HepG2 (cell line): ENCODE results near the gene RPS14. TPM values are rescaled to one million over a fixed set of nuclear protein-coding genes. Genes with fewer than 3 reads are reported as not detected.

Source experiments
- CC2D1A ChIP-seq: sonication (generic); formaldehyde crosslinking; IDR thresholded peaks from 2 replicates; pipeline ENCODE4 v1.8.1; 2023; ENCODE audit warnings: mild to moderate bottlenecking, missing genetic modification reagents
- CENPX ChIP-seq: sonication (generic); formaldehyde crosslinking; IDR thresholded peaks from 2 replicates; pipeline ENCODE4 v1.9.0; 2021; ENCODE audit warnings: mild to moderate bottlenecking, missing genetic modification reagents, moderate library complexity
- FOXA1 ChIP-seq, 2 experiments: fragments of 450-650 bp in 1 of 2; sonication (generic) in 1 of 2; formaldehyde crosslinking in 1 of 2; IDR thresholded peaks; 2 replicates each; pipeline versions ENCODE4 v1.4.0 to v1.6.1; 2016 to 2020; ENCODE audit warnings: missing genetic modification reagents in 1 of 2
- HDAC2 ChIP-seq: sonication (generic); formaldehyde crosslinking; IDR thresholded peaks from 2 replicates; pipeline ENCODE4 v1.4.0; 2020; ENCODE audit warnings: missing genetic modification reagents
- HOMEZ ChIP-seq: IDR thresholded peaks from 2 replicates; pipeline ENCODE4 v1.6.1; 2016; ENCODE audit warnings: low read depth
- POLR2A ChIP-seq, 2 experiments: IDR thresholded peaks; 2 replicates each; pipeline ENCODE4 v1.6.1; 2011; ENCODE audit warnings: low read depth in 2 of 2, low read length in 2 of 2, mild to moderate bottlenecking in 1 of 2, moderate library complexity in 1 of 2; ENCODE audit not compliant: insufficient read depth in 1 of 2
- SP2 ChIP-seq: sonication (generic); formaldehyde crosslinking; IDR thresholded peaks from 2 replicates; pipeline ENCODE4 v1.5.1; 2020; ENCODE audit warnings: mild to moderate bottlenecking, missing genetic modification reagents
- SYNCRIP ChIP-seq: fragments of 200-400 bp; formaldehyde crosslinking; IDR thresholded peaks from 2 replicates; pipeline ENCODE4 v1.6.1; 2018; ENCODE audit warnings: mild to moderate bottlenecking, low read depth, low read length; ENCODE audit not compliant: insufficient read depth
- ZNF124 ChIP-seq: sonication (generic); formaldehyde crosslinking; IDR thresholded peaks from 2 replicates; pipeline ENCODE4 v1.4.0; 2020; ENCODE audit warnings: missing genetic modification reagents
- ZNF335 ChIP-seq: sonication (generic); formaldehyde crosslinking; IDR thresholded peaks from 2 replicates; pipeline ENCODE4 v1.4.0; 2020; ENCODE audit warnings: missing genetic modification reagents
- ZNF33B ChIP-seq: sonication (generic); formaldehyde crosslinking; IDR thresholded peaks from 2 replicates; pipeline ENCODE4 v1.5.1; 2020; ENCODE audit warnings: mild to moderate bottlenecking, missing genetic modification reagents
- ZNF607 ChIP-seq: sonication (generic); formaldehyde crosslinking; IDR thresholded peaks from 2 replicates; pipeline ENCODE4 v1.5.1; 2020; ENCODE audit warnings: missing genetic modification reagents, mild to moderate bottlenecking, borderline replicate concordance
- ZNF781 ChIP-seq: sonication (generic); formaldehyde crosslinking; IDR thresholded peaks from 2 replicates; pipeline ENCODE4 v1.5.1; 2020; ENCODE audit warnings: borderline replicate concordance, mild to moderate bottlenecking, missing genetic modification reagents; ENCODE audit errors: not compliant biosample characterization
- ZNF879 ChIP-seq: sonication (generic); formaldehyde crosslinking; IDR thresholded peaks from 2 replicates; pipeline ENCODE4 v1.8.1; 2023; ENCODE audit warnings: missing genetic modification reagents
- polyA plus RNA-seq, 8 experiments: library from polyadenylated mRNA; depleted of rRNA in 3 of 8; stranded (reverse) in 7 of 8; unstranded in 1 of 8; fragments of >200 nt; fragmentation: Illumina TruSeq in 4 of 8; extraction: Trizol in 4 of 8; gene quantifications; 2 replicates each; pipeline versions ENCODE4 v1.2.1 to v1.2.3, GENCODE V29; 2011 to 2016; ENCODE audit warnings: low read depth in 4 of 8, missing spikeins in 1 of 8, mixed read lengths in 1 of 8; ENCODE audit not compliant: insufficient read depth in 1 of 8
- total RNA-seq, 5 experiments: library from RNA; depleted of rRNA; stranded (reverse); fragments of >200 nt; fragmentation: Illumina TruSeq; extraction: Trizol; gene quantifications; 2 replicates each; pipeline ENCODE4 v1.2.3, GENCODE V29; 2016; ENCODE audit warnings: low read depth in 1 of 5
- TF ChIP-seq, protein P1 (sequence below): sonication (generic); formaldehyde crosslinking; IDR thresholded peaks from 2 replicates; pipeline ENCODE4 v1.5.1; 2020; ENCODE audit warnings: mild to moderate bottlenecking, missing genetic modification reagents, moderate library complexity
- TF ChIP-seq, protein P2 (sequence below): sonication (generic); formaldehyde crosslinking; IDR thresholded peaks from 2 replicates; pipeline ENCODE4 v1.5.1; 2020; ENCODE audit warnings: missing genetic modification reagents, mild to moderate bottlenecking, borderline replicate concordance
- TF ChIP-seq, protein P3 (sequence below): sonication (generic); formaldehyde crosslinking; IDR thresholded peaks from 2 replicates; pipeline ENCODE4 v1.9.0; 2021; ENCODE audit warnings: missing genetic modification reagents, borderline replicate concordance
- TF ChIP-seq, protein P4 (sequence below): sonication (generic); formaldehyde crosslinking; IDR thresholded peaks from 2 replicates; pipeline ENCODE4 v1.4.0; 2020; ENCODE audit warnings: missing genetic modification reagents
- TF ChIP-seq, protein P5 (sequence below): sonication (generic); formaldehyde crosslinking; IDR thresholded peaks from 2 replicates; pipeline ENCODE4 v1.4.0; 2020; ENCODE audit warnings: missing genetic modification reagents; ENCODE audit errors: not compliant biosample characterization

RPS14 gene
- total and polyA plus RNA-seq, 2 of the 13 experiments (the other 11 are each of a cell fraction or from before 2014, with no cell fraction given): 2,116 to 3,295 TPM

- no peak for TF ChIP-seq HOMEZ (CRISPR knock-in tag)
- no peak for TF ChIP-seq ZNF33B (CRISPR knock-in tag)
- TF ChIP-seq ZNF124 (CRISPR knock-in tag): no peak
- TF ChIP-seq, protein P1, sequence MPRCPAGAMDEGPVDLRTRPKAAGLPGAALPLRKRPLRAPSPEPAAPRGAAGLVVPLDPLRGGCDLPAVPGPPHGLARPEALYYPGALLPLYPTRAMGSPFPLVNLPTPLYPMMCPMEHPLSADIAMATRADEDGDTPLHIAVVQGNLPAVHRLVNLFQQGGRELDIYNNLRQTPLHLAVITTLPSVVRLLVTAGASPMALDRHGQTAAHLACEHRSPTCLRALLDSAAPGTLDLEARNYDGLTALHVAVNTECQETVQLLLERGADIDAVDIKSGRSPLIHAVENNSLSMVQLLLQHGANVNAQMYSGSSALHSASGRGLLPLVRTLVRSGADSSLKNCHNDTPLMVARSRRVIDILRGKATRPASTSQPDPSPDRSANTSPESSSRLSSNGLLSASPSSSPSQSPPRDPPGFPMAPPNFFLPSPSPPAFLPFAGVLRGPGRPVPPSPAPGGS (CRISPR knock-in tag): no peak
- TF ChIP-seq SYNCRIP: no peak
- no peak for TF ChIP-seq CC2D1A (CRISPR knock-in tag)
- TF ChIP-seq ZNF781 (CRISPR knock-in tag): no peak
- TF ChIP-seq SP2 (CRISPR knock-in tag): no peak
- no peak for TF ChIP-seq FOXA1 (IDR thresholded peaks at IDR 0.05)
- TF ChIP-seq FOXA1 (CRISPR knock-in tag; IDR thresholded peaks at IDR 0.05): peak; percentile 13; the same call in 1 of the 2 replicates
- TF ChIP-seq, protein P2, sequence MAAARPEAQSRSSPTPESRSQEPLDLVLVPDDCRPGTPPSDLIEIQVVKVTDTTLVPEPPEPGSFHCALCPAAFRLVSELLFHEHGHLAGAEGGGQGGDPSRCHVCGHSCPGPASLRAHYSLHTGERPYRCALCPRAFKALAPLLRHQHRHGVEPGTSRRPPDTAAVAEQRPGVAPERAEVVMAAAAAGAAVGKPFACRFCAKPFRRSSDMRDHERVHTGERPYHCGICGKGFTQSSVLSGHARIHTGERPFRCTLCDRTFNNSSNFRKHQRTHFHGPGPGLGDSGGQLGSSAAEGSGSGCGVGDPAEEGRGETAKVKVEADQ (CRISPR knock-in tag): no peak
- TF ChIP-seq, protein P3, sequence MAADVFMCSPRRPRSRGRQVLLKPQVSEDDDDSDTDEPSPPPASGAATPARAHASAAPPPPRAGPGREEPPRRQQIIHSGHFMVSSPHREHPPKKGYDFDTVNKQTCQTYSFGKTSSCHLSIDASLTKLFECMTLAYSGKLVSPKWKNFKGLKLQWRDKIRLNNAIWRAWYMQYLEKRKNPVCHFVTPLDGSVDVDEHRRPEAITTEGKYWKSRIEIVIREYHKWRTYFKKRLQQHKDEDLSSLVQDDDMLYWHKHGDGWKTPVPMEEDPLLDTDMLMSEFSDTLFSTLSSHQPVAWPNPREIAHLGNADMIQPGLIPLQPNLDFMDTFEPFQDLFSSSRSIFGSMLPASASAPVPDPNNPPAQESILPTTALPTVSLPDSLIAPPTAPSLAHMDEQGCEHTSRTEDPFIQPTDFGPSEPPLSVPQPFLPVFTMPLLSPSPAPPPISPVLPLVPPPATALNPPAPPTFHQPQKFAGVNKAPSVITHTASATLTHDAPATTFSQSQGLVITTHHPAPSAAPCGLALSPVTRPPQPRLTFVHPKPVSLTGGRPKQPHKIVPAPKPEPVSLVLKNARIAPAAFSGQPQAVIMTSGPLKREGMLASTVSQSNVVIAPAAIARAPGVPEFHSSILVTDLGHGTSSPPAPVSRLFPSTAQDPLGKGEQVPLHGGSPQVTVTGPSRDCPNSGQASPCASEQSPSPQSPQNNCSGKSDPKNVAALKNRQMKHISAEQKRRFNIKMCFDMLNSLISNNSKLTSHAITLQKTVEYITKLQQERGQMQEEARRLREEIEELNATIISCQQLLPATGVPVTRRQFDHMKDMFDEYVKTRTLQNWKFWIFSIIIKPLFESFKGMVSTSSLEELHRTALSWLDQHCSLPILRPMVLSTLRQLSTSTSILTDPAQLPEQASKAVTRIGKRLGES: no peak
- TF ChIP-seq POLR2A (IDR thresholded peaks at IDR 0.05; ENCODE audit: insufficient read depth in 1 of 2, low read depth in 2 of 2, low read length in 2 of 2): peak in 1 of 2 experiments; percentile 12; a peak in 1 of 4 replicates
- no peak for TF ChIP-seq ZNF879 (CRISPR knock-in tag)
- no peak for TF ChIP-seq ZNF335 (CRISPR knock-in tag)
- no peak for TF ChIP-seq CENPX (CRISPR knock-in tag)
- TF ChIP-seq, protein P4, sequence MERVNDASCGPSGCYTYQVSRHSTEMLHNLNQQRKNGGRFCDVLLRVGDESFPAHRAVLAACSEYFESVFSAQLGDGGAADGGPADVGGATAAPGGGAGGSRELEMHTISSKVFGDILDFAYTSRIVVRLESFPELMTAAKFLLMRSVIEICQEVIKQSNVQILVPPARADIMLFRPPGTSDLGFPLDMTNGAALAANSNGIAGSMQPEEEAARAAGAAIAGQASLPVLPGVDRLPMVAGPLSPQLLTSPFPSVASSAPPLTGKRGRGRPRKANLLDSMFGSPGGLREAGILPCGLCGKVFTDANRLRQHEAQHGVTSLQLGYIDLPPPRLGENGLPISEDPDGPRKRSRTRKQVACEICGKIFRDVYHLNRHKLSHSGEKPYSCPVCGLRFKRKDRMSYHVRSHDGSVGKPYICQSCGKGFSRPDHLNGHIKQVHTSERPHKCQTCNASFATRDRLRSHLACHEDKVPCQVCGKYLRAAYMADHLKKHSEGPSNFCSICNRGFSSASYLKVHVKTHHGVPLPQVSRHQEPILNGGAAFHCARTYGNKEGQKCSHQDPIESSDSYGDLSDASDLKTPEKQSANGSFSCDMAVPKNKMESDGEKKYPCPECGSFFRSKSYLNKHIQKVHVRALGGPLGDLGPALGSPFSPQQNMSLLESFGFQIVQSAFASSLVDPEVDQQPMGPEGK: peak; percentile 68
- TF ChIP-seq, protein P5, sequence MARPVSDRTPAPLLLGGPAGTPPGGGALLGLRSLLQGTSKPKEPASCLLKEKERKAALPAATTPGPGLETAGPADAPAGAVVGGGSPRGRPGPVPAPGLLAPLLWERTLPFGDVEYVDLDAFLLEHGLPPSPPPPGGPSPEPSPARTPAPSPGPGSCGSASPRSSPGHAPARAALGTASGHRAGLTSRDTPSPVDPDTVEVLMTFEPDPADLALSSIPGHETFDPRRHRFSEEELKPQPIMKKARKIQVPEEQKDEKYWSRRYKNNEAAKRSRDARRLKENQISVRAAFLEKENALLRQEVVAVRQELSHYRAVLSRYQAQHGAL: no peak
- TF ChIP-seq HDAC2: peak; percentile 73
- no peak for TF ChIP-seq ZNF607
Measured at GRCh38 chr5:150484964-150485692, 35.6 kb upstream of the RPS14 start (continued).
